ENCODE results near the gene FAM234A.
"Not testable (repeated sequence)": the region's sequence is repeated elsewhere in the genome, so short reads cannot be mapped to it uniquely, and the experiment has no call there.

The FAM234A gene

DNA sequence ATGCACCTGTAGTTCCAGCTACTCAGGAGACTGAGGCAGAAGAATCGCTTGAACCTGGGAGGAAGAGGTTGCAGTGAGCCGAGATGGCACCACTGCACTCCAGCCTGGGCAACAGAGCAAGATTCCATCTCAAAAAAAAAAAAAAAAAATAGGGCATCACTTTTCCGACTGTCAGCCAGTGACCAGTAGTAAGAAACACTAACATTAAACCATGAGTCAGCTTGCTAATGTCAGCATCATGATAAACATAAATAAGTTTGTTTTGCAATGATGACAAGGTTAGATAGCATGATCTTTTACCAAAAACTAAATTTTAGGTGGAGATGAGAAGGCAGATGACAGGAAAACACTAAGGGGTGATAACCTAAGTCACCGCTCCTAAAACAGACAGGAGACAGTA lies 25.3 kb upstream of the FAM234A start:
- H3K27me3 Mint-ChIP-seq; H3K4me3 Mint-ChIP-seq; H3K27ac Mint-ChIP-seq (ENCODE audit: low read depth); DNase-seq (ENCODE audit: low spot score in 2 of 2); ATAC-seq (replicated peaks; ENCODE audit: extremely low read depth, poor library complexity, severe bottlenecking); H3K4me1 Mint-ChIP-seq; H3K9me3 Mint-ChIP-seq: not testable (repeated sequence)
- peaks cover 64% of the 10 kb centered on the region for H3K36me3 Mint-ChIP-seq (ENCODE audit: insufficient read depth)

DNA sequence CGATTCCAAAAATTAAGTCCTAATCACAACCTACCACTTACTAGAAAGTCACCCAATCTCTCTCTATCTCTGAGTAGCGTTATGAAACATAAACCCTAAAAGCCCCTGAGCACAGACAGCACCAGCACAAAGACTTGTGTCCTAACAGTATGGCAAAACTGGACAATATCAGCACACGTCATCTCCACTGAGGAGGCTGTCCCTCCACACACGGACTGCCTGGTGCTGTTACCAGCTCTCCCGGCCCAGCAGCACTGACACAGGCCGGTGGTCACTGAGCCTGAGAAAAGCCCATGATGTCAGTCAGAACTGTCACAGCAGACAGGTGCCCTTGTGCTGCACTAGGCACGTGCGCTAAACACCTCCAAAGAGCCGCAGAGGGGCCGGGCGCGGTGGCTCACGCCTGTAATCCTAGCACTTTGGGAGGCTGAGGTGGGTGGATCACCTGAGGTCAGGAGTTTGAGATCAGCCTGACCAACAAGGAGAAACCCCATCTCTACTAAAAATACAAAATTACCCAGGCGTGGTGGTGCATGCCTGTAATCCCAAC lies 22.9 kb upstream of the FAM234A start:
- H3K27me3 Mint-ChIP-seq; DNase-seq (ENCODE audit: low spot score in 2 of 2); ATAC-seq (replicated peaks; ENCODE audit: extremely low read depth, poor library complexity, severe bottlenecking); H3K4me3 Mint-ChIP-seq; H3K27ac Mint-ChIP-seq (ENCODE audit: low read depth); H3K9me3 Mint-ChIP-seq; H3K4me1 Mint-ChIP-seq: not testable (repeated sequence)
- peaks cover 60% of the 10 kb centered on the region for H3K36me3 Mint-ChIP-seq (ENCODE audit: insufficient read depth)

DNA sequence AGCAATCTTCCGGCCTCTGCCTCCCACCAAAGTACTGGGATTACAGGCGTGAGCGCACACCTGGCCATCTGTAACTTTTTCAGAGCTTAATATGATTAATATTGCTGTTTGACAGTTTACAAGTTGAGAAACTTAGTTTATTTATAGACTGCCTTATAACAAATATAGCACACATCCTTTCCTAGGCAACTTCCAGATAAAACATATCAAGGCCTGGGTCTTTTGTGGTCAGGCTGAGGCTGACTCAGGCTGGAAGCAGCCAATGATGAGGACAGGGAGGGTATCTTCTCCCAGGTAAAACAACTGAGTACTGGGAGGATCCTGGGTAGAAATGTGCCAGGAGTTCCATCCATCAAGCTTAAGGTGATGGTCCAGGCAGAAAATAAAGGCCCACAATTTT lies 21.6 kb upstream of the FAM234A start:
- H3K27ac Mint-ChIP-seq (ENCODE audit: low read depth) = no peak overlapping the region
- H3K36me3 Mint-ChIP-seq (ENCODE audit: insufficient read depth) = peaks cover 61% of the 10 kb centered on the region

DNA sequence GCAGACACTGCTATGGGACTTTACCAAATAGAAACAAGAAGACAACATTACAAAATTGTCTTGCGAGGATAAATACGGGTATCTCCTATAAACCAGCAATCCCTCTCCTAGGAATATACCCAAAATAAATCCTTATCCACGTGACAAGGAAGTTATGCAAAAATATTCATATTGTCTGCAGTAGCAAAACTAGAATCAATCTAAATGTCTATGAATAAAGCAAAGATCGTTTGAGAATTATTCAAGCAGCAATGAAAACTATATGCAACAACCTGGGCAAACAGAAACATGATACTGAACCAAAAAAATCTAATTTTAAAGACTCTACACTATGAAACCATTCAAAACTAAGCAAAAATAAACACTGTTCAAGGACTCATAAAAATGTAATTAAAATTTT lies 14.6 kb upstream of the FAM234A start:
- H3K27ac Mint-ChIP-seq (ENCODE audit: low read depth) = no peak overlapping the region
- DNase-seq (ENCODE audit: low spot score in 2 of 2) = no peak
- H3K4me1 Mint-ChIP-seq = peaks cover 10% of the 10 kb centered on the region
- ATAC-seq (replicated peaks; ENCODE audit: extremely low read depth, poor library complexity, severe bottlenecking) = no peak
- H3K36me3 Mint-ChIP-seq (ENCODE audit: insufficient read depth) = peaks cover 82% of the 10 kb centered on the region
- H3K9me3 Mint-ChIP-seq = no peaks in the 10 kb centered on the region
- no peak overlapping the region for H3K4me3 Mint-ChIP-seq
- H3K27me3 Mint-ChIP-seq = no peaks in the 10 kb centered on the region

More for the DNA sequence above, 21.6 kb upstream of the FAM234A start:
- Mint-ChIP-seq H3K4me3 (no peak overlapping the region), H3K4me1 (no peaks in the 10 kb centered on the region), H3K27me3 (no peaks in the 10 kb centered on the region), H3K9me3 (no peaks in the 10 kb centered on the region)
- DNase-seq (ENCODE audit: low spot score in 2 of 2) (no peak), ATAC-seq (replicated peaks; ENCODE audit: extremely low read depth, poor library complexity, severe bottlenecking) (no peak)

DNA sequence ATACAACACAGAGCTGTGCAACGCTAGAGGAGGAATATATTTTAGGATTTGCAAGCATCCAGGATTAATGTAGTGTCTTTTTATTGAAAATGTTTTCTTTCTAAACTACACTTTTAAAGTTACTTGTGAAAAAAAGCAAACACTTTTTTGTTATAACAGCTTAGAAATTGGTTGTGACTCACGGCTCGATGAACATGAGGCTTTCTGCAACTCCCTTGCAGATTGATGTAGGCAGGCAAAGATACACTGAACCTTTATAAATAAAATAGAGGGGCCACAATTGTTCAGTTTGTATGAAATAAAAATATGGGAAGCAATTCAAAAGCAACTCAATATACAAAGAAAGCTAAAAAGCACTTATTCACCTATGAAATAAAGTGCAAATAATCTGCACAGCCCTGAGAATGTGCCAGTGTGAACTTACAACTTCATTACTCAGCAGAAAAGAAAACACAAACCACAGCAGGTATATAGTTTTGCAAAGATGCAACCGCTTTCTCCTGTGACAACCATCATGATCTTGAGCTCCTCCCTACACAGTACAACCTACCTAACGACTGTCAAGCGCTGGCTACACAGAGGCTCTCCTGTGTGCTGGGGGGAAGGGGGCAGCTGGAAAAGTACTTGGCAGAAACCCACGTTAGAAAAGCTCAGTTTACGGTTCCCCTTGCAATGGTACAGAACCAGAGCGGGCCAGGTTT lies 6.3 kb upstream of the FAM234A start:
- H3K27ac Mint-ChIP-seq (ENCODE audit: low read depth) = peak overlapping the region; percentile 88
- H3K36me3 Mint-ChIP-seq (ENCODE audit: insufficient read depth) = peaks cover 52% of the 10 kb centered on the region
- H3K9me3 Mint-ChIP-seq = no peaks in the 10 kb centered on the region

DNA sequence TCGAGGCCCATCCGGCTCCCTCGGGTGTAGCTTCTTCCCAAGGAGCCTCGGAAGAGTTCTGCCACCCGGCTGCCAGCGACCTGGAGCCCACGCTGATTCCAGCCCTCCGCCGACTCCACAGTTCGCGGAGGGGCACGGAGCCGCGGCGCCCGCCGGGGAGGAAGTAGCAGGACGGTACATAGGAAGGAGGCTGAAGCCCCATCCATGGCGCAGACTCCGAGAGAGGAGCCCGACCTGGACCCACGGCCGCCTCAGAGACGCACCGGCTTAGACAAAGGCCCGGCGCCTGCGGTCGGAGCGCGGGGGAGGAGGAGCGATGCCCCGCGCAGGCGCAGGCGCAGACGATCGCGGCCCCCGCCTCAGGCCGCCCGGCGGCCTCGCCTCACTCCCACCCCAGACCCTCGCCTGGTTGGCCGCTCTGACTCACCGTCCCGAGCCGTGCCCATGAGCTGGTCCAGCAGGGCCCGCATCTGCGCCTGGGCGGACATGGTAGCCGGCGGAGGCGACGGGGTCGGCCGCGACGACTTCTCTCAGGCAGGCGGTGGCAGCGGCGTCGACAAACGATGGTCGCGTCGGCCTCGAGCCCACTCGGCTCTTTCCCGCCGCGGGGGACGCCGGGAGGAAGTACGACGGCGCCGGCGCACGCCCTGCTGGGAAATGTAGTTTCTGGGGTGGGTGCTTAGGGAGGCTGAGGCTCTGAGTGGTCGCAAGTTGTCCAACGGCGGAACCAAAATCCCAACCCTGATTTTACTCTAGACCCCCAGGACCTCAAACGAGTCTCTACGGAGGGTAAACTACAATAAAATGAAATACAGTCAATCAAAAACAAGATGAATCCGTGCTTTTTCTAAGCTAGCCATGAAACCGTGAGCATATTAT lies 5.5 kb upstream of the FAM234A start, which contains the start of gene LUC7L:
TSS of gene LUC7L (minus strand) at position 598 of the 879 bp plus-strand sequence. CDS start at position 488, 110 bp downstream.
- no peaks in the 10 kb centered on the region for H3K27me3 Mint-ChIP-seq
- H3K4me3 Mint-ChIP-seq = peak within 1 kb of the TSS; percentile 86
- H3K27ac Mint-ChIP-seq (ENCODE audit: low read depth) = peak within 1 kb of the TSS; percentile 88
- H3K9me3 Mint-ChIP-seq = no peaks in the 10 kb centered on the region
- peak; percentile 75 to 77 for DNase-seq (ENCODE audit: low spot score in 2 of 2)
- H3K36me3 Mint-ChIP-seq (ENCODE audit: insufficient read depth) = peaks cover 44% of the 10 kb centered on the region
- H3K4me1 Mint-ChIP-seq = peaks cover 18% of the 10 kb centered on the region
- ATAC-seq (replicated peaks; ENCODE audit: extremely low read depth, poor library complexity, severe bottlenecking) = peak; percentile 90

More for the DNA sequence above, 6.3 kb upstream of the FAM234A start:
- Mint-ChIP-seq H3K4me3 (peak overlapping the region; percentile 86), H3K27me3 (no peaks in the 10 kb centered on the region), H3K4me1 (peaks cover 18% of the 10 kb centered on the region)
- DNase-seq (ENCODE audit: low spot score in 2 of 2) = no peak
- ATAC-seq (replicated peaks; ENCODE audit: extremely low read depth, poor library complexity, severe bottlenecking) = peak; percentile 54

DNA sequence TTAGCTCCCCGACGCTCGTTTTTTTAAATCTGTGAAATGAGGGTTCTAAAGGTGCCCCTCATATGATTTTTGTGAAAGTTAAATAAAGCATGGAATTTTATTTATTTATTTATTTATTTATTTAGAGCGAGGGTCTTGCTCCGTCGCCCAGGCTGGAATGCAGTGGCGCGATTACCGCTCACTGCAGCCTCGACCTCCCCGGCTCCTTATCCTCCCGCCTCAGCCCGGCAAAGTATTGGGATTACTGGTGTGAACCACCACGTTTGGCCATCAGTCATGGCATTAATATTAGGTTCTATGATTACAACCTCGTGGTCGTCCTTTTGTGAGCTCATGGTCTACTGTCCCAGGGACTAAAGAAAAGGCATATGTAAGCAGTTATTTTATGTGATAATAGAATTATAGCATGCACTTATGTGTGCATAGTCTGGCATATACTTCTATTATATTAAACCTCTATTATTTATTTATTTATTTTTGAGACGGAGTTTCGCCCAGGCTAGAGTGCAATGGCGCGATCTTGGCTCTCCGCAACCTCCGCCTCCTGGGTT lies 4.8 kb upstream of the FAM234A start:
- DNase-seq (ENCODE audit: low spot score in 2 of 2) = no peak
- peak overlapping the region; percentile 86 for H3K4me3 Mint-ChIP-seq
- H3K4me1 Mint-ChIP-seq = peaks cover 19% of the 10 kb centered on the region
- H3K27me3 Mint-ChIP-seq = no peaks in the 10 kb centered on the region
- H3K9me3 Mint-ChIP-seq = no peaks in the 10 kb centered on the region
- H3K36me3 Mint-ChIP-seq (ENCODE audit: insufficient read depth) = peaks cover 43% of the 10 kb centered on the region
- ATAC-seq (replicated peaks; ENCODE audit: extremely low read depth, poor library complexity, severe bottlenecking) = no peak
- peak overlapping the region; percentile 88 for H3K27ac Mint-ChIP-seq (ENCODE audit: low read depth)

DNA sequence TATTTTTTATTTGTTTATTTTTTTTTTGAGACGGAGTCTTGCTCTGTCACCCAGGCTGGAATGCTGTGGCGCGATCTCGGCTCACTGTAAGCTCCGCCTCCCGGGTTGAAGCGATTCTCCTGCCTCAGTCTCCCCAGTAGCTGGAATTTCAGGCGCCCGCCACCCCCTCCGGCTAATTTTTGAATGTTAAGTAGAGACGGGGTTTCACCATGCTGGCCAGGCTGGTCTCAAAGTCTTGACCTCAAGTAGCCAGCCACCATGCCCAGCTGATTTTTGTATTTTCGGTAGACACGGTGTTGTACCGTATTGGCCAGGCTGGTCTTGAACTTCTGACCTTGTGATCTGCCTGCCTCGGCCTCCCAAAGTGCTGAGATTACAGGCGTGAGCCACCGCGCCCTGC lies 4.3 kb upstream of the FAM234A start:
- not testable (repeated sequence) for H3K9me3 Mint-ChIP-seq; H3K27ac Mint-ChIP-seq (ENCODE audit: low read depth); H3K27me3 Mint-ChIP-seq; DNase-seq (ENCODE audit: low spot score in 2 of 2); H3K4me3 Mint-ChIP-seq; ATAC-seq (replicated peaks; ENCODE audit: extremely low read depth, poor library complexity, severe bottlenecking)
- H3K4me1 Mint-ChIP-seq = peaks cover 24% of the 10 kb centered on the region
- peaks cover 44% of the 10 kb centered on the region for H3K36me3 Mint-ChIP-seq (ENCODE audit: insufficient read depth)

DNA sequence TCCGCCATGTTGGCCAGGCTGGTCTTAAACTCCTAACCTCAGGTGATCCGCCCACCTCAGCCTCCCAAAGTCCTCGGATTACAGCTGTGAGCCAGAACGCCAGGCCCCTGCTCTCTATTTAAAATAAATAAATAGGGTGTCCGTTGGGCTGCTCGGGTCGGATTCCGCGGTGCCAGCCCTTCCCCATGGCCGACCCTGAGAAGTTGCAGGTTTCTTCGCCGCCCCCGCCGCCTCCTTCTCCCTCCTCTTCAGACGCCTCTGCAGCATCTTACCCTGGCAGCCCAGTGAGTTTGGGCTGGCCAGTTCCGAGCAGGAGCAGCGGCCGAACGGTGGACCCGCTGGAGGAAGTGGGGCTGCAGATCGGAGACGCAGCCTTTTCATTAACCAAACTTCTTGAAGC lies 3.7 kb upstream of the FAM234A start:
- peaks cover 39% of the 10 kb centered on the region for H3K36me3 Mint-ChIP-seq (ENCODE audit: insufficient read depth)
- peaks cover 25% of the 10 kb centered on the region for H3K4me1 Mint-ChIP-seq
- ATAC-seq (replicated peaks; ENCODE audit: extremely low read depth, poor library complexity, severe bottlenecking) (no peak), DNase-seq (ENCODE audit: low spot score in 2 of 2) (no peak)
- H3K9me3 Mint-ChIP-seq = no peaks in the 10 kb centered on the region
- H3K27ac Mint-ChIP-seq (ENCODE audit: low read depth) = no peak overlapping the region
- no peak overlapping the region for H3K4me3 Mint-ChIP-seq
- H3K27me3 Mint-ChIP-seq = no peaks in the 10 kb centered on the region

DNA sequence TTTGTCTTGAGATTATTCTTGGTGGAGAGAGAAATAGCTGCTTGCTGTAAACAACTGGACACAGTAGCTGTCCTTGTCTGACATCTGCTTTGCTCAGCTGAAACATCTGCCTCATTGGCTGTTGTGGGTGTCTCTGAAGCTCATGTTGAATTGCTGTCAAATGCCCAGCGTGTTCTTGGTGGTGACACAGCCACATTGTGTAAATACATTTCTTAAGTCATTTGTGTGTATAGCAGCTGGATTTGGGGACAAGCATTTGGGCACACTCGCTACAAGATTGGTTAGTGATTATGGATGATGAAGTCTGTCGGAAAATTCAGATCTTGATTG lies 5.3 kb downstream of the FAM234A start:
- Mint-ChIP-seq H3K4me3 (no peak overlapping the region), H3K4me1 (peaks cover 13% of the 10 kb centered on the region), H3K36me3 (ENCODE audit: insufficient read depth) (peaks cover 10% of the 10 kb centered on the region), H3K9me3 (no peaks in the 10 kb centered on the region), H3K27me3 (no peaks in the 10 kb centered on the region), H3K27ac (ENCODE audit: low read depth) (peak overlapping the region; percentile 44)
- DNase-seq (ENCODE audit: low spot score in 2 of 2) (no peak), ATAC-seq (replicated peaks; ENCODE audit: extremely low read depth, poor library complexity, severe bottlenecking) (no peak)

DNA sequence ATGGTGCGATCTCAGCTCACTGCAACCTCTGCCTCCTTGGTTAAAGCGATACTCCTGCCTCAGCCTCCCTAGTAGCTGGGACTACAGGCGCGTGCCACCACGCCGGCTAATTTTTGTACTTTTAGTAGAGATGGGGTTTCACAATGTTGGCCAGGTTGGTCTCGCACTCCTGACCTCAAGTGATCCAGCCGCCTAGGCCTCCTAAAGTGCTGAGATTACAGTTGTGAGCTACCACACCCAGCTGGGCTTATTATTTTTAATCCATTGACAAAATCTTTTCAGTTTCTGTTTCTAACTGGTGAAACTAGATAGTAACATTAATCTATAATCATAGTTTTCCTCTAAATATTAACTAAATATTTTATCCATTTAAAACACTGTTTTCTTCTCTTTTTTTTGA lies 5.9 kb downstream of the FAM234A start:
- Mint-ChIP-seq H3K4me3 (no peak overlapping the region), H3K4me1 (peaks cover 6% of the 10 kb centered on the region), H3K27ac (ENCODE audit: low read depth) (no peak overlapping the region), H3K36me3 (ENCODE audit: insufficient read depth) (peaks cover 4% of the 10 kb centered on the region), H3K9me3 (no peaks in the 10 kb centered on the region), H3K27me3 (no peaks in the 10 kb centered on the region)
- DNase-seq (ENCODE audit: low spot score in 2 of 2) (no peak), ATAC-seq (replicated peaks; ENCODE audit: extremely low read depth, poor library complexity, severe bottlenecking) (no peak)

DNA sequence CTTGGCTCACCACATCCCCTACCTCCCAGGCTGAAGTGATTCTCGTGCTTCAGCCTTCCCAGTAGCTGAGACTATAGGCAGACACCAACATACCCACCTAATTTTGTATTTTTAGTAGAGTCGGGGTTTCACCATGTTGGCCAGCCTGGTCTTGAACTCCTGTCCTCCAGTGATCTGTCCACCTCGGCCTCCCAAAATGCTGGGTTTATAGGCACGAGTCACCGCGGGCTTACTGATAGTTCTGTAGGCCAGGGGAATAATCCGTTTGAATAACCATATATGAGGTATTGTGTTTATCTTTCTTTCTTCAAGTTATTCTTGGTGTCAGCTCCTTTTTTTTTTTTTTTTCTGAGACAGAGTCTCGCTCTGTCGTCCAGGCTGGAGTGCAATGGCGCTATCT lies 7.7 kb downstream of the FAM234A start:
- no peak for ATAC-seq (replicated peaks; ENCODE audit: extremely low read depth, poor library complexity, severe bottlenecking)
- Mint-ChIP-seq H3K4me1 (peaks cover 5% of the 10 kb centered on the region), H3K4me3 (no peak overlapping the region), H3K9me3 (no peaks in the 10 kb centered on the region), H3K36me3 (ENCODE audit: insufficient read depth) (peaks cover 4% of the 10 kb centered on the region), H3K27ac (ENCODE audit: low read depth) (no peak overlapping the region), H3K27me3 (no peaks in the 10 kb centered on the region)
- no peak for DNase-seq (ENCODE audit: low spot score in 2 of 2)

All from central memory CD8-positive, alpha-beta T cell (primary cell).